Prostate gland (tissue), 2 donors: Measurements from ENCODE around the gene SYNPO2. TPM values are rescaled to one million over a fixed set of nuclear protein-coding genes. Genes with fewer than 3 reads are reported as not detected.
A peak's percentile ranks its signal among the peaks of the same experiment; 100 is the strongest.

Experiments
- DNase-seq: peaks from one replicate; pipeline ENCODE4 v3.0.0-alpha.2; 2019; ENCODE audit warnings: low spot score
- H3K27ac ChIP-seq, 2 donors: fragments of 200-600 bp; sonication (generic); 2 replicates each; pipeline ENCODE4 v1.5.1; 2017 to 2019
- H3K27me3 ChIP-seq: fragments of 200-600 bp; sonication (generic); replicated peaks from 2 replicates; pipeline ENCODE4 v1.5.1; 2019; ENCODE audit not compliant: insufficient read depth
- H3K36me3 ChIP-seq, 2 donors: fragments of 200-600 bp; sonication (generic); 1 replicate in 1 of 2; 2 replicates in 1 of 2; pipeline versions ENCODE4 v1.5.1 to v1.8.1; 2017 to 2019
- H3K4me1 ChIP-seq: fragments of 200-600 bp; sonication (generic); replicated peaks from 2 replicates; pipeline ENCODE4 v1.5.1; 2019
- H3K4me3 ChIP-seq, 2 donors: fragments of 200-600 bp; sonication (generic); 2 replicates each; pipeline ENCODE4 v1.5.1; 2017 to 2019
- H3K9me3 ChIP-seq: fragments of 200-600 bp; sonication (generic); 2 replicates; pipeline ENCODE4 v1.5.1; 2017
- POLR2A ChIP-seq: fragments of 450-650 bp; IDR thresholded peaks from one replicate; pipeline ENCODE4 v1.6.1; 2016; ENCODE audit warnings: antibody characterized with exemption, mild to moderate bottlenecking
- POLR2AphosphoS5 ChIP-seq: sonication (generic); formaldehyde crosslinking; IDR thresholded peaks from one replicate; pipeline ENCODE4 v1.6.1; 2017; ENCODE audit warnings: antibody characterized with exemption
- WGBS: methylation state at CpG from one replicate; pipeline ENCODE4 v1.1.5; 2018; 5-methylcytosine and 5-hydroxymethylcytosine counted together
- intact Hi-C: fragments of 100-400 bp; cut with DNase I; formaldehyde crosslinking; loops from one replicate; pipeline ENCODE4 v1.14.2; 2022
- total RNA-seq, 2 donors: library from RNA; depleted of rRNA; stranded (reverse); fragments of >200 nt; gene quantifications; one replicate each; pipeline ENCODE4 v1.1.0, GENCODE V29; 2016
- TF ChIP-seq, protein P1 (sequence below), 4 experiments: fragments of 200-600 bp in 2 of 4; fragments of 450-650 bp in 2 of 4; sonication (generic) in 2 of 4; IDR thresholded peaks; 1 replicate in 3 of 4; 2 replicates in 1 of 4; pipeline ENCODE4 v1.5.1; 2016 to 2019; ENCODE audit warnings: antibody characterized with exemption in 4 of 4, mild to moderate bottlenecking in 2 of 4, moderate library complexity in 2 of 4

Gene SYNPO2
- total RNA-seq, 2 donors from 2014 or later = 131 to 181 TPM

DNA sequence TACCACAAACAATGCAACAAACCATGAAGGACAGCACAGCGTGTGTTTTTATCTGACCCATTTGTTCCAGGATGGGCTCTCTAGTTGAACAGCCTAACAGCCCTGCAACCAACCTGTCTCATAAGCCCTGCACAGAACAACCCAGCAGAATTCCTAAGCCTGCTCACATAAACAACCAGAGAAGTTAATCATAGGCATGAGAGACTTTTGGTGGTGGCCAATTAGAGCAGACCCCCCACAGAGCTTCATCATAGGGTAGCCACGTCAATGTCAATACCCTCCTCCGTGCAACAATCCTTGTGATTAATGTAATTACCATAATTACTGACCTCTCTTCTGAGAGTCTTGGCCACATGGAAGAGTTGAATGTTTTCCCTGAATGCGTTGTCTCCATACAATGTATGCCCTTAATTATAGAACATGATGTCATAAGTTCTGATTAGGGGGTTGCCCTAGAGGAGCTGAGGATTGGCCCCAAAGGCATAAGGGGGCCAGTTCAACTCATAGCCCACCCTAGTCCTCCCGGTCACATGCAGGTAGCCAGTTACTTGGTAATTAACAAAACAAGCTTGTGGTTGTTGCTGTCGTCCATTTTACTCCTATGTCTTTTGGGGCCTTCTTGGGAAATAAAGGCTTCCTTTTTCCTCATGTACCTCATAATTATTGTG lies 92.7 kb downstream of the SYNPO2 start:
- TF ChIP-seq POLR2AphosphoS5 = no peak
- TF ChIP-seq POLR2A = no peak
- TF ChIP-seq, protein P1, sequence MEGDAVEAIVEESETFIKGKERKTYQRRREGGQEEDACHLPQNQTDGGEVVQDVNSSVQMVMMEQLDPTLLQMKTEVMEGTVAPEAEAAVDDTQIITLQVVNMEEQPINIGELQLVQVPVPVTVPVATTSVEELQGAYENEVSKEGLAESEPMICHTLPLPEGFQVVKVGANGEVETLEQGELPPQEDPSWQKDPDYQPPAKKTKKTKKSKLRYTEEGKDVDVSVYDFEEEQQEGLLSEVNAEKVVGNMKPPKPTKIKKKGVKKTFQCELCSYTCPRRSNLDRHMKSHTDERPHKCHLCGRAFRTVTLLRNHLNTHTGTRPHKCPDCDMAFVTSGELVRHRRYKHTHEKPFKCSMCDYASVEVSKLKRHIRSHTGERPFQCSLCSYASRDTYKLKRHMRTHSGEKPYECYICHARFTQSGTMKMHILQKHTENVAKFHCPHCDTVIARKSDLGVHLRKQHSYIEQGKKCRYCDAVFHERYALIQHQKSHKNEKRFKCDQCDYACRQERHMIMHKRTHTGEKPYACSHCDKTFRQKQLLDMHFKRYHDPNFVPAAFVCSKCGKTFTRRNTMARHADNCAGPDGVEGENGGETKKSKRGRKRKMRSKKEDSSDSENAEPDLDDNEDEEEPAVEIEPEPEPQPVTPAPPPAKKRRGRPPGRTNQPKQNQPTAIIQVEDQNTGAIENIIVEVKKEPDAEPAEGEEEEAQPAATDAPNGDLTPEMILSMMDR (IDR thresholded peaks at IDR 0.05) = no peak
- intact Hi-C loops = loop anchor here (5.0 to 10.0 kb wide), 5 partner anchors 56 to 643 kb away; partner anchors contain the start of gene PDE5A
- H3K27ac ChIP-seq = no peak overlapping the region
- H3K4me1 ChIP-seq = no peaks in the 10 kb centered on the region
- H3K27me3 ChIP-seq = no peaks in the 10 kb centered on the region
- DNase-seq = no peak
- no peaks in the 10 kb centered on the region for H3K36me3 ChIP-seq
- WGBS = 72% methylated on average over 6 of the region's 6 CpGs
- H3K9me3 ChIP-seq = no peaks in the 10 kb centered on the region
- H3K4me3 ChIP-seq = no peak overlapping the region

- DNase-seq = peak; percentile 65
- H3K27ac ChIP-seq = peak overlapping the region; percentile 27 to 39
- intact Hi-C loops = loop anchor here (5.0 to 10.0 kb wide), 5 partner anchors 55 to 643 kb away; partner anchors contain the start of gene PDE5A
- H3K4me3 ChIP-seq = no peak overlapping the region
- H3K27me3 ChIP-seq = no peaks in the 10 kb centered on the region
- H3K4me1 ChIP-seq = no peaks in the 10 kb centered on the region
- no peaks in the 10 kb centered on the region for H3K36me3 ChIP-seq
- TF ChIP-seq, protein P1 (IDR thresholded peaks at IDR 0.05) = peak; percentile 46 to 87 (median 68)
- TF ChIP-seq POLR2A = no peak
- no peaks in the 10 kb centered on the region for H3K9me3 ChIP-seq
- 37% methylated on average over 7 of the region's 7 CpGs for WGBS
Observed at GRCh38 chr4:118981839-118982381, 93.3 kb downstream of the SYNPO2 start.

DNA sequence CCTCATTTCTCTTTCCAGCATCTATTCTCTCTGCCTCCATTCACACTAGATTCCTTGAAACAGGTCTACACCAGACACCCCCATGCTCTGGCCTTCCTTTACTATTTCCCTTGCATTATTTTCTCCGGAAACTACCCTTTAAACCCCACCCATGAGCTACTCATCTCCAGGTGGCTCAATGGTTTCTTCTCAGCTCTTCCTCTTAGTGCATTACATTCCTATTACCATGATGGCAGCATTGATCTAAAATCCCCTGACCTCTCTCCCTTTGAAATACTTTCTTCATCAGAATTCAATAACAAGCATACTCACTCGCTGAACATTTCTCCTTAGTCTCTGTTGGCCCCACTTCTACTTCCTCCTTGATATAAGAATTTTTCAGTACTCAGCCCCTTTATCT lies 94.6 kb downstream of the SYNPO2 start:
- Histone ChIP-seq H3K27me3 (no peaks in the 10 kb centered on the region), H3K4me1 (no peaks in the 10 kb centered on the region), H3K27ac (peak overlapping the region in 1 of 2 donors; percentile 39), H3K36me3 (no peaks in the 10 kb centered on the region), H3K9me3 (no peaks in the 10 kb centered on the region), H3K4me3 (no peak overlapping the region)
- no peak for TF ChIP-seq POLR2A
- TF ChIP-seq, protein P1 (IDR thresholded peaks at IDR 0.05) = no peak
- intact Hi-C loops = loop anchor here (5.0 to 10.0 kb wide), 5 partner anchors 54 to 642 kb away; partner anchors contain the start of gene PDE5A
- 92% methylated on average over 2 of the region's 2 CpGs for WGBS
- DNase-seq = no peak

DNA sequence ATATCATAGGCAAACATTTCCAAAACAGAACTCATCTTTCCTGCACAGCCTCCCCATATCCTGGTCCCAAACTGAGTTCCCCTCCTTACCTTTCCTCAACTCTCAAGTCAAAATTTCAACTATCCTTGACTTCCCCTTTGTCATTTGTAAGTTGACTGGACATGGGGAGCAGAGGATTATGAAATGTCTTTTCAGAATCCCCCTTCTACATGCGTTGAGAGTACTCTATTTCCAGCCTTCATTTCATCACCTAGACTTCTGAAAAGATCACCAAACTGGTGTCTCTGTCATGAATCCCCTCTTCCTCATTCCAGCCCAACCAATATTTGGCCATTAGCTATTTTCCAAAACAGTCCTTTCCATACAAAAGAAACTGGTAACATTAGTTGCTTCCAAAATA lies 95.2 kb downstream of the SYNPO2 start:
- Histone ChIP-seq H3K27me3 (no peaks in the 10 kb centered on the region), H3K36me3 (no peaks in the 10 kb centered on the region), H3K4me3 (no peak overlapping the region), H3K4me1 (peaks cover under 1% of the 10 kb centered on the region), H3K9me3 (no peaks in the 10 kb centered on the region), H3K27ac (no peak overlapping the region)
- TF ChIP-seq POLR2A (no peak), POLR2AphosphoS5 (no peak)
- TF ChIP-seq, protein P1 (IDR thresholded peaks at IDR 0.05) = no peak
- DNase-seq = no peak
- intact Hi-C loops = loop anchor here (5.0 to 10.0 kb wide), 5 partner anchors 53 to 641 kb away; partner anchors contain the start of gene PDE5A
- 79% methylated on average over 1 of the region's 1 CpG for WGBS
